Gastrocnemius medialis (tissue), 4 donors: ENCODE data around the gene RNF4. TPM values are rescaled to one million over a fixed set of nuclear protein-coding genes. Genes with fewer than 3 reads are reported as not detected.
"Not testable (repeated sequence)": the region's sequence is repeated elsewhere in the genome, so short reads cannot be mapped to it uniquely, and the experiment has no call there.

ENCODE experiments used
- ATAC-seq, 2 donors: fragments of 150-250 bp; one replicate each; pipeline ENCODE4 v1.9.1; 2016
- DNase-seq, 2 donors: peaks; one replicate each; pipeline ENCODE4 v3.0.0-alpha.2; 2019
- H3K27ac ChIP-seq, 4 donors: fragments of 200-600 bp; sonication (generic); 1 replicate in 1 of 4; 2 replicates in 3 of 4; pipeline ENCODE4 v1.5.1; 2016 to 2018; ENCODE audit warnings: mild to moderate bottlenecking in 2 of 4, moderate library complexity in 1 of 4
- H3K27me3 ChIP-seq, 3 donors: fragments of 200-600 bp; sonication (generic) in 2 of 3; 1 replicate in 1 of 3; 2 replicates in 2 of 3; pipeline versions ENCODE4 v1.5.1 to v1.6.0; 2016 to 2019; ENCODE audit warnings: mild to moderate bottlenecking in 1 of 3, moderate library complexity in 1 of 3
- H3K36me3 ChIP-seq, 2 donors: fragments of 200-600 bp; sonication (generic) in 1 of 2; one replicate each; pipeline ENCODE4 v1.5.1; 2017 to 2018
- H3K4me1 ChIP-seq, 2 donors: fragments of 200-600 bp; sonication (generic) in 1 of 2; one replicate each; pipeline ENCODE4 v1.5.1; 2016 to 2017; ENCODE audit warnings: mild to moderate bottlenecking in 2 of 2
- H3K4me3 ChIP-seq, 4 donors: fragments of 200-600 bp; sonication (generic) in 3 of 4; 1 replicate in 1 of 4; 2 replicates in 3 of 4; pipeline ENCODE4 v1.5.1; 2016 to 2019; ENCODE audit warnings: mild to moderate bottlenecking in 2 of 4
- H3K9me3 ChIP-seq, 3 donors: fragments of 200-600 bp; sonication (generic) in 2 of 3; 1 replicate in 1 of 3; 2 replicates in 2 of 3; pipeline ENCODE4 v1.5.1; 2016 to 2019
- POLR2A ChIP-seq, 2 donors: fragments of 450-650 bp; IDR thresholded peaks; one replicate each; pipeline ENCODE4 v1.6.1; 2017; ENCODE audit warnings: antibody characterized with exemption in 2 of 2, mild to moderate bottlenecking in 2 of 2, moderate library complexity in 2 of 2
- in situ Hi-C, 4 donors: fragments of 200-750 bp; cut with MboI; loops; one replicate each; pipeline versions ENCODE4 v1.15.0 to v1.8.0; 2017; ENCODE audit warnings: low sequenced_read_pairs in 4 of 4
- intact Hi-C: fragments of 100-400 bp; cut with DNase I; formaldehyde crosslinking; loops from one replicate; pipeline ENCODE4 v1.15.1; 2023; ENCODE audit warnings: low total_unique reads
- total RNA-seq, 4 donors: library from RNA; depleted of rRNA; stranded (reverse); fragments of >200 nt; gene quantifications; one replicate each; pipeline versions ENCODE4 v1.1.0 to v1.2.3, GENCODE V29; 2016
- TF ChIP-seq, protein P1 (sequence below), 5 experiments: fragments of 450-650 bp in 3 of 5; fragments of 200-600 bp in 2 of 5; sonication (generic) in 2 of 5; IDR thresholded peaks in 4 of 5; conservative IDR thresholded peaks in 1 of 5; 1 replicate in 4 of 5; 2 replicates in 1 of 5; pipeline ENCODE4 v1.5.1; 2016 to 2019; ENCODE audit warnings: antibody characterized with exemption in 5 of 5, mild to moderate bottlenecking in 3 of 5, moderate library complexity in 3 of 5

The RNF4 gene
- total RNA-seq, 4 donors from 2014 or later = 21.7 to 48.7 (median 34.7) TPM

DNA sequence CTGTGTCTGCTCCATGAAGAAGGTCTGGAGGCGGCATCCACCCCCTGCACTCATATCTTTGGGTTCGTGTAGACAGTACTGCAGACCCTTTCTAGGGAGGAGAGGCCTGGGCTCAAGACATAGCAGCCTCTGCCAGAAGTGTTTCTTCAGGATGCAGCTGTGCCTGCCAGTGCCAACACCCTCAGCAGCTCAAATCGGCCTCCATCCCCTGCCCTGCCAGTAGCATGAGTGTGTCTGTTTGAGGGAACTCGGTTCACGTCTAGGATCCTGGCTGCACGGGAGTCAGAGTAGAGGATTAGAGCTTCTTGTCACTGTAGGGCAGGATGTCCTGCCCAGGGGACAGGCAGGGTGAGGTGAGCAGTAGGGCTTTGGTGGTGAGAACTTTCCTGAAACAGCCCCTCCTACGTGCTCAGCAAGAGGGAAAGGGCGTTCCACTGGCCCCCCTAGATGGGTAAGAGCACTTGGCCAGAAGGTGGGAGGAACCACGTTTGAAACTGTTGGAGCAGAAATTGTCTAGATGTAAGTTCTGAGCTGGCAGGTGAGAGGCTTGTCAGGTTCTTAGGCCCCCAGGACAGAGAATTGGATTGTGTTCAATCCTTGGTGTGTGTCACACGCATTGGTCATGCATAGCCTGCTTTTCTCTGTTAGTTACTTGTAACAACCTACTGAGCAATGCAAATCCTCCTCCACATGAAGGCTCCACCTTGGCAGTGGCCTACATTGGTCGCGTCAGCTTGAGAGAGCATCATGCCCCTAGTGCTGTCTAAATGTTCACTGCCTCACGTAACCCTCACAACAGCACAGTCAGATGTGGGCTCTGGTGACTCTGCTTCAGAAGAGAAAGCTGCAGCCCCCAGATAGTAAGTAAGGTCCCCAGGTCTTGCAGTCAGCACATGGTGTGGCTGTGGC is 41.7 kb downstream of the RNF4 start:
- no peak for ATAC-seq
- in situ Hi-C loops = no loop called here

DNA sequence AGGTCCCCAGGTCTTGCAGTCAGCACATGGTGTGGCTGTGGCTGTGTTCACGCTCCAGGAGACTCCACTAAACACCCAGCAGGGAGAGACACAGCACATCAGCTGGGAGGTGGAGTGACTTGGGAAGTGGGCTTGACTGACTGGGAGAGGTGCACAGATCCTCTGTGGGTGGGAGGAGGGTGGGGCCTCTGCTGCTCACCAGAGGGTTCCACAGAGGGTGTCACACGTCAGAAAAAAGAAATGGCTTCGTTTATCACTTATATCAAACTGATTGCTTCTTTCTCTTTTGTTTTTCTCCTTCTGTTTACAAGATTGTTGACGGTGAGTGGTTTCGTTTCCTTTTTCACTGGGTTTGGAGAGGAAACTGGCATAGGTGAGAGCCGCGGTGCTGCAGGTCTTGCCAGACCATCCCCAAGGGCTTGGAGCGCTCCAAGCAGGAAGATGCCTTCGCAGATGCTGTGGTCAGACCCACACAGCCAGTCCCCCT is 42.8 kb downstream of the RNF4 start:
- intact Hi-C loops = no loop called here
- no peak for DNase-seq

More for the DNA sequence above, 41.7 kb downstream of the RNF4 start:
- intact Hi-C loops = no loop called here
- peaks cover under 1% of the 10 kb centered on the region in 2 donors for H3K4me1 ChIP-seq
- no peak overlapping the region for H3K27ac ChIP-seq
- H3K9me3 ChIP-seq = no peaks in the 10 kb centered on the region
- DNase-seq = no peak
- H3K27me3 ChIP-seq = no peaks in the 10 kb centered on the region
- peaks cover 0 to 47% of the 10 kb centered on the region in 2 donors for H3K36me3 ChIP-seq
- H3K4me3 ChIP-seq = no peak overlapping the region
- TF ChIP-seq, protein P1, sequence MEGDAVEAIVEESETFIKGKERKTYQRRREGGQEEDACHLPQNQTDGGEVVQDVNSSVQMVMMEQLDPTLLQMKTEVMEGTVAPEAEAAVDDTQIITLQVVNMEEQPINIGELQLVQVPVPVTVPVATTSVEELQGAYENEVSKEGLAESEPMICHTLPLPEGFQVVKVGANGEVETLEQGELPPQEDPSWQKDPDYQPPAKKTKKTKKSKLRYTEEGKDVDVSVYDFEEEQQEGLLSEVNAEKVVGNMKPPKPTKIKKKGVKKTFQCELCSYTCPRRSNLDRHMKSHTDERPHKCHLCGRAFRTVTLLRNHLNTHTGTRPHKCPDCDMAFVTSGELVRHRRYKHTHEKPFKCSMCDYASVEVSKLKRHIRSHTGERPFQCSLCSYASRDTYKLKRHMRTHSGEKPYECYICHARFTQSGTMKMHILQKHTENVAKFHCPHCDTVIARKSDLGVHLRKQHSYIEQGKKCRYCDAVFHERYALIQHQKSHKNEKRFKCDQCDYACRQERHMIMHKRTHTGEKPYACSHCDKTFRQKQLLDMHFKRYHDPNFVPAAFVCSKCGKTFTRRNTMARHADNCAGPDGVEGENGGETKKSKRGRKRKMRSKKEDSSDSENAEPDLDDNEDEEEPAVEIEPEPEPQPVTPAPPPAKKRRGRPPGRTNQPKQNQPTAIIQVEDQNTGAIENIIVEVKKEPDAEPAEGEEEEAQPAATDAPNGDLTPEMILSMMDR (IDR thresholded peaks at IDR 0.05 in 4 of 5, conservative IDR thresholded peaks at IDR 0.05 in 1 of 5) = no peak
- no peak for TF ChIP-seq POLR2A (IDR thresholded peaks at IDR 0.05)

DNA sequence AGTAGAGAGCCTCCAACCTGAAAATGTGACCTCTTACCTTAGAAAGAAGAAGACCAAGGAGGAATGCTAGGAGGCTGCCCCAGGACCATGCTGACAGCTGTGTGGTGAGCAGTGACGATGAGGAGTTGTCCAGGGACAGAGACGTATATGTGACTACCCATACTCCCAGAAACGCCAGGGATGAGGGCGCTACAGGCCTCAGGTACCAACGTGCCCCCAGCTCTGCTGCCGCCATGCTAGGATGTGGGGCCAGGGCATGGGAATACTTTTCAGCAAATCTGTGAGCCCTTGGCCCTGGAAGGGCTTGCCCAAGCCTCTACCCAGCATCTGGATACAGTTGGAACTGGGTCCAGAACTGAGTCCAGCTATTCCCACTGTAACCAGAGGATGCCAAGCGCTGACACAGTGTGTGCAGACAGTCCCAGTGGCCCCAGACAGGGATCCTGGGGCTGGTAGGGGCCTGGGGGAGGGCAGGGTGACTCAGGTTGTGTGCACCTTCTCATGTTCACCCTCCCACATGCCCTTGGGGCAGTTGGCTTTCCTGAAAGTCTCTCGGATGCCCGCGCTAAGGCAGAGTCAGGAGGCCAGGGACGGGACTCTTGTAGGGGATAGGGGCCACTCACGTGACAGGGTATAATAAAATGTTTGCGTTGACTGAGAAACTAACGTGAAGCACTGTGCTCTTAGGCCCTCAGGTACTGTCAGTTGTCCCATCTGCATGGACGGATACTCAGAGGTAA is 43.7 kb downstream of the RNF4 start:
- TF ChIP-seq, protein P1 (IDR thresholded peaks at IDR 0.05 in 4 of 5, conservative IDR thresholded peaks at IDR 0.05 in 1 of 5) = no peak
- no peak for TF ChIP-seq POLR2A (IDR thresholded peaks at IDR 0.05)
- intact Hi-C loops = no loop called here
- DNase-seq (no peak), ATAC-seq (no peak)
- Histone ChIP-seq H3K27ac (no peak overlapping the region), H3K4me3 (no peak overlapping the region), H3K36me3 (peaks cover 0 to 44% of the 10 kb centered on the region in 2 donors), H3K27me3 (no peaks in the 10 kb centered on the region), H3K4me1 (peaks cover 11 to 12% of the 10 kb centered on the region in 2 donors), H3K9me3 (no peaks in the 10 kb centered on the region)
- in situ Hi-C loops = no loop called here

More for the DNA sequence above, 42.8 kb downstream of the RNF4 start:
- Histone ChIP-seq H3K36me3 (peaks cover 0 to 44% of the 10 kb centered on the region in 2 donors), H3K9me3 (no peaks in the 10 kb centered on the region), H3K27ac (no peak overlapping the region), H3K4me3 (no peak overlapping the region), H3K27me3 (no peaks in the 10 kb centered on the region), H3K4me1 (peaks cover 11% of the 10 kb centered on the region in 2 donors)
- in situ Hi-C loops = no loop called here
- TF ChIP-seq, protein P1 (IDR thresholded peaks at IDR 0.05 in 4 of 5, conservative IDR thresholded peaks at IDR 0.05 in 1 of 5) = no peak
- TF ChIP-seq POLR2A (IDR thresholded peaks at IDR 0.05) = no peak
- ATAC-seq = no peak

DNA sequence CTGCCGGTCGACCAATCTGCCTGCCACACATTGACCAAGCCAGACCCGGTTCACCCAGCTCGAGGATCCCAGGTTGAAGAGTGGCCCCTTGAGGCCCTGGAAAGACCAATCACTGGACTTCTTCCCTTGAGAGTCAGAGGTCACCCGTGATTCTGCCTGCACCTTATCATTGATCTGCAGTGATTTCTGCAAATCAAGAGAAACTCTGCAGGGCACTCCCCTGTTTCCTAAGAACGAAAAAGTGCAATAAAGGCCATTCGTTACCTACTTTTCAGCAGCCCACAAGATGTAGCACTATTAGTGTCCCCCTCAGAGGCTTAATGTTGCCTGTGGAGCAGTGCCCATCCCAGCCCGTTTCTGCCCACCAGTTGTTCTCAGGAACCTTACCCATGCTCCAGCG is 45.3 kb downstream of the RNF4 start:
- H3K9me3 ChIP-seq, DNase-seq, in situ Hi-C loops, H3K4me3 ChIP-seq, H3K27ac ChIP-seq, intact Hi-C loops, ATAC-seq, H3K27me3 ChIP-seq: not testable (repeated sequence)
- Histone ChIP-seq H3K36me3 (peaks cover 0 to 37% of the 10 kb centered on the region in 2 donors), H3K4me1 (peaks cover 11 to 12% of the 10 kb centered on the region in 2 donors)

DNA sequence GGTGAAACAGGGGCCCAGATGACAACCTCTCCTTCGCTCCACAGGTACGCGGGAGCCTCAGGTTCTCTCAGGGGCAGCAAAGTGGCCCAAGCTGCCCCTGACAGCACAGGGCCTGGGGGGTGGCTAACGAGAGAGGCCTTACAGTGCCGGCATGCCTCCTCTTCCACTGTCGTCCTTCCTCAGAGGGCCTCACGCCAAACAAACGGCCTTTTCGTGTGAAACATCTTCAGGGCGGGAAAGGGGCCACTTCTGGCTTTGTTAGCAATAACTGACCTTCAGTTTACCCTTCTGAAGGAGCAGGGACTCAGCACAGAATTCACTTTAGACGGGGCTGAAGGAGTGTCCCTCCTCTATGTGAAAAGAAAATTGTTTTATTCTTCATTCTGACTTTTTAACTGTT is 46.0 kb downstream of the RNF4 start:
- in situ Hi-C loops, H3K27me3 ChIP-seq, ATAC-seq, H3K4me3 ChIP-seq, DNase-seq, H3K27ac ChIP-seq, intact Hi-C loops, H3K9me3 ChIP-seq: not testable (repeated sequence)
- peaks cover 11 to 12% of the 10 kb centered on the region in 2 donors for H3K4me1 ChIP-seq
- H3K36me3 ChIP-seq = peaks cover 0 to 34% of the 10 kb centered on the region in 2 donors
